ENCODE results near the gene DCUN1D4. TPM values are rescaled to one million over a fixed set of nuclear protein-coding genes. Genes with fewer than 3 reads are reported as not detected.

DCUN1D4 gene
- total RNA-seq, 1 experiment from 2014 or later, result 34.3 TPM

- Mint-ChIP-seq H3K4me1 (no peaks in the 10 kb centered on the region), H3K36me3 (peaks cover 30% of the 10 kb centered on the region)
Observed at GRCh38 chr4:51906167-51906958, 63.4 kb downstream of the DCUN1D4 start.

More at GRCh38 chr4:51906167-51906958, 63.4 kb downstream of the DCUN1D4 start:
- ChIA-PET POLR2A (no interaction called here), CTCF (interaction anchor here (0.8 to 1.4 kb wide), 2 partner anchors 11 to 109 kb away, joined by 3 to 8 read pairs; no protein-coding TSS in a partner anchor)
- no peak for ATAC-seq
- no peaks in the 10 kb centered on the region for H3K27me3 Mint-ChIP-seq (ENCODE audit: low read depth)
- H3K4me3 Mint-ChIP-seq, result no peak overlapping the region
- TF ChIP-seq EMX1 (CRISPR knock-in tag; IDR thresholded peaks at IDR 0.05) (no peak), SMAD4 (CRISPR knock-in tag; IDR thresholded peaks at IDR 0.05) (no peak), PREB (CRISPR knock-in tag; IDR thresholded peaks at IDR 0.05; ENCODE audit: borderline replicate concordance) (no peak), ZNF281 (CRISPR knock-in tag; IDR thresholded peaks at IDR 0.05) (no peak), NFYB (CRISPR knock-in tag; conservative IDR thresholded peaks at IDR 0.05; ENCODE audit: low read depth) (no peak), ZNF138 (CRISPR knock-in tag; conservative IDR thresholded peaks at IDR 0.05) (no peak), MYBL2 (CRISPR knock-in tag; IDR thresholded peaks at IDR 0.05) (no peak)
- TF ChIP-seq, protein P1, sequence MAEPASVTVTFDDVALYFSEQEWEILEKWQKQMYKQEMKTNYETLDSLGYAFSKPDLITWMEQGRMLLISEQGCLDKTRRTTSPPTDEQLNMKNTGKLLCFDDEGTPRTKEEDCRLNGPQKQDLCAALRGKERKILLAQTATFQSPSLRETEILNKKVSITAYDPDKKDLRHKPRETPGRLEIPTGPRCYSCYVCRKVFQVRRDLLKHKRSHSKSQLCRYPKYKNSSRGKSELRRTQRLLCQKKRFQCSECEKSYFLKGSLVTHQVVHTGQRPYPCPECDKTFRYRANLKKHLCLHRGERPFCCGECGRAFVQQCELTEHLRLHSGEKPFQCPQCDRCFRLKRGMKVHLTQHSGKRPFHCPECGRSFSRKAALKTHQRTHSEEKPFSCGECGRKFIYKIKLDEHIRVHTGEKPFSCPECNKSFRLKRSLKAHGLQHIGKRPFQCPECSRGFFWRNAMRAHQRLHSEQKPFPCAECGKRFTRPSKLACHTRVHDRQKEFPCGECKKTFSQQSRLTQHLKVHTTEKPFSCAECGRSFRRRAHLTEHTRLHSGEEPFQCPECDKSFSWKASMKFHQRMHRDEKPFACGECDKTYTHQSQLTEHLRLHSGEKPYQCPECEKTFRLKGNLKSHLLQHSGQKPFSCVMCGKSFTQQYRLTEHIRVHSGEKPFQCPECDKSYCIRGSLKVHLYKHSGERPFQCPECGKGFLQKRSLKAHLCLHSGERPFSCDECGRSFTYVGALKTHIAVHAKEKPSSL (CRISPR knock-in tag; conservative IDR thresholded peaks at IDR 0.05), result no peak
- TF ChIP-seq, protein P2, sequence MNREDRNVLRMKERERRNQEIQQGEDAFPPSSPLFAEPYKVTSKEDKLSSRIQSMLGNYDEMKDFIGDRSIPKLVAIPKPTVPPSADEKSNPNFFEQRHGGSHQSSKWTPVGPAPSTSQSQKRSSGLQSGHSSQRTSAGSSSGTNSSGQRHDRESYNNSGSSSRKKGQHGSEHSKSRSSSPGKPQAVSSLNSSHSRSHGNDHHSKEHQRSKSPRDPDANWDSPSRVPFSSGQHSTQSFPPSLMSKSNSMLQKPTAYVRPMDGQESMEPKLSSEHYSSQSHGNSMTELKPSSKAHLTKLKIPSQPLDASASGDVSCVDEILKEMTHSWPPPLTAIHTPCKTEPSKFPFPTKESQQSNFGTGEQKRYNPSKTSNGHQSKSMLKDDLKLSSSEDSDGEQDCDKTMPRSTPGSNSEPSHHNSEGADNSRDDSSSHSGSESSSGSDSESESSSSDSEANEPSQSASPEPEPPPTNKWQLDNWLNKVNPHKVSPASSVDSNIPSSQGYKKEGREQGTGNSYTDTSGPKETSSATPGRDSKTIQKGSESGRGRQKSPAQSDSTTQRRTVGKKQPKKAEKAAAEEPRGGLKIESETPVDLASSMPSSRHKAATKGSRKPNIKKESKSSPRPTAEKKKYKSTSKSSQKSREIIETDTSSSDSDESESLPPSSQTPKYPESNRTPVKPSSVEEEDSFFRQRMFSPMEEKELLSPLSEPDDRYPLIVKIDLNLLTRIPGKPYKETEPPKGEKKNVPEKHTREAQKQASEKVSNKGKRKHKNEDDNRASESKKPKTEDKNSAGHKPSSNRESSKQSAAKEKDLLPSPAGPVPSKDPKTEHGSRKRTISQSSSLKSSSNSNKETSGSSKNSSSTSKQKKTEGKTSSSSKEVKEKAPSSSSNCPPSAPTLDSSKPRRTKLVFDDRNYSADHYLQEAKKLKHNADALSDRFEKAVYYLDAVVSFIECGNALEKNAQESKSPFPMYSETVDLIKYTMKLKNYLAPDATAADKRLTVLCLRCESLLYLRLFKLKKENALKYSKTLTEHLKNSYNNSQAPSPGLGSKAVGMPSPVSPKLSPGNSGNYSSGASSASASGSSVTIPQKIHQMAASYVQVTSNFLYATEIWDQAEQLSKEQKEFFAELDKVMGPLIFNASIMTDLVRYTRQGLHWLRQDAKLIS (CRISPR knock-in tag; IDR thresholded peaks at IDR 0.05; ENCODE audit: borderline replicate concordance), result no peak
- TF ChIP-seq, protein P3, sequence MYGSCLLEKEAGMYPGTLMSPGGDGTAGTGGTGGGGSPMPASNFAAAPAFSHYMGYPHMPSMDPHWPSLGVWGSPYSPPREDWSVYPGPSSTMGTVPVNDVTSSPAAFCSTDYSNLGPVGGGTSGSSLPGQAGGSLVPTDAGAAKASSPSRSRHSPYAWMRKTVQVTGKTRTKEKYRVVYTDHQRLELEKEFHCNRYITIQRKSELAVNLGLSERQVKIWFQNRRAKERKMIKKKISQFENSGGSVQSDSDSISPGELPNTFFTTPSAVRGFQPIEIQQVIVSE (CRISPR knock-in tag; IDR thresholded peaks at IDR 0.05; ENCODE audit: borderline replicate concordance), result no peak
- H3K27ac Mint-ChIP-seq, result no peak overlapping the region
- no peaks in the 10 kb centered on the region for H3K9me3 Mint-ChIP-seq
- no peak for DNase-seq (ENCODE audit: low spot score)

Measured in WTC11 (cell line).